ENCODE data around the gene DECR2.
"Not testable (repeated sequence)": the region's sequence is repeated elsewhere in the genome, so short reads cannot be mapped to it uniquely, and the experiment has no call there.

Gene DECR2

DNA sequence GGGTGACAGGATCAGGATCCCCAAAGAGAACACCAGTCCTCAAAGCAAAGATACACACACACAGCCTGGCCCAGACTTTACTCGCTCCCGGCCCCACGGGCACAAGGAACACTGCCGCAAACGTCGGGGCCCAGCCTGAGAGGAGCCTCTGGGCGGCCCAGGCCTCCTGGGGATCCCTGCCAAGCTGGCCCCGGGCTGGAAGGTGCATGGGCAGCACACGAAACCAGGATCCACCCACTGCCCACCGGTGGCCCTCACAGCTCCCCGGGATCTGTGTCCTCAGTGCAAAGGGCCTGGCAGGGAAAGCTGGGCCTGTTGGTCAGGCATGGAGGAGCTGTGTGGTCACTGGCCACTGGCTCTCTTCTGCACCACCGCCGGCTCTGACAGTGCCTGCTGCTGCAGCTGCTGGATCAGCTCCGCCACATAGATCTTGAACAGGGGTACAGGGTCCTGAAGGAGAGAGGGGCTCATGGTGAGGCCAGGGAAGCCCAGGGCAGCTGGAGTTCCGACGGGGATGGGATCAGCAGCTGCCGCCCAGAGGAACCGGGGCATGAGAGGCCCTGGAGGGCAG, 34.3 kb upstream of the DECR2 start:
- no peak for DNase-seq (ENCODE audit: low read depth, low spot score)

DNA sequence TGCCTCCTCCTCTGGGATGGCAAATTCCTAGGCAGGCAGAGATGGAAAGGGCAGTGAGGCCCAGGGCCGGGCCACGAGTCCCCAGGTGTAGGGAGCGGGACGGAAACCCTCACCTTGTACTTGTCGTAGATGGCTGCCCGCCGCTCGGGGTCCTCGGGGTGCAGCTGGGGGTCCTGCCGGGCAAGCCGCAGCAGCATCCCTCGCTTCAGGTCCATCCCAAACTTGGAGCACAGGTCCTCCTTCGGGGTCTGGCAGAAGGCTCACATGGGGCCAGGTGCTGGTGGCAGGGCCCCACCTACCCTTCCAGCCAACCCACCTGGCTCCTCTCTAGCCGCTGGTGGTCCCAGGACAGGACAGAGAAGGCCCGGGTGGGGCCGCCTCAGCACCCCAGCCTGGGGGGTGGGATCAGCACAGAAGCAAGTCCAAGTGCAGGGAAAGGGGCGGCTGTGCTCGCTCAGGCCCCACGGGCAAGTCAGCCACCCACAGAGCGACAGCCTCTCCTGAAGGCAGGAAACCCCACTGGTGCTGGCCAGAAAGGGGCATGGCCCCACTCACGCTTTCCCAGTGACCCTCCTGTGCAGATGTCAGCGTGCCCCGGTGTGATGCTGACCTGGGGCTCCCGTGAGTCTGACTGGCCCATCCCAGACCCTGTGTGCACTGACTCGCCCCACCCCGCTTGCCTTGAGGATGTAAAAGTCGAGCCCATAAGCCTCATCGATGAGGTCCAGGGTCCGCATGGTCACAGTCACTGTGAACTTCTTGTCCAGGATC, 33.1 kb upstream of the DECR2 start:
- no peak for DNase-seq (ENCODE audit: low read depth, low spot score)

DNA sequence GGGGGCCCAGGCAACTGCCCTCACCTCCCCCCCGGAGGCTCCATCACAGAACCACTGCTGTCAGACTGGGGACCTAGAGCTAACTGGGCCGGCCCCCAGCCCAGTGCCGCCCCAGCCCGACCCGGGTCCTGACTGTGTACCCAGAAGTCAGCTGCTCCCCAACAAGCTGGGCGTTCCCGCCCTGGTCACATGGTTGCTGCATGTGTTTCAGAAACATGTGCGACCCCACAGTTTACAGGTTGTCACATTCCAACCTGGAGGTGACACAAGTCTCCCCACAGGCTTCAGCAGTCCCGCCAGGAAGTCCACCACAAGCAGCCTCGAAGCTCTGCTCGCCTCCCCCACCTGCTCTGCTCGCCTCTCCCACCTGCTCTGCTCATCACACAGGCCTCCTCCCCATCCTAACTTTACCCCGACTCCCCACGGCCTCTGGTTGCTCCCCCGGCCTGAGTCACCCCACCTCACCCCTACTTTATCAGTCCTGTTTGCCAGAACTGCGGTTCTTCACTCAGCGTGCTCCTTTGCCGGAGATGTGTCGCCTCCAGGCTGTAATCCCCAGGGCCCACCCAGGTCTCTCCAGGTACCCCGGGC, 32.3 kb upstream of the DECR2 start:
- no peak for DNase-seq (ENCODE audit: low read depth, low spot score)

DNA sequence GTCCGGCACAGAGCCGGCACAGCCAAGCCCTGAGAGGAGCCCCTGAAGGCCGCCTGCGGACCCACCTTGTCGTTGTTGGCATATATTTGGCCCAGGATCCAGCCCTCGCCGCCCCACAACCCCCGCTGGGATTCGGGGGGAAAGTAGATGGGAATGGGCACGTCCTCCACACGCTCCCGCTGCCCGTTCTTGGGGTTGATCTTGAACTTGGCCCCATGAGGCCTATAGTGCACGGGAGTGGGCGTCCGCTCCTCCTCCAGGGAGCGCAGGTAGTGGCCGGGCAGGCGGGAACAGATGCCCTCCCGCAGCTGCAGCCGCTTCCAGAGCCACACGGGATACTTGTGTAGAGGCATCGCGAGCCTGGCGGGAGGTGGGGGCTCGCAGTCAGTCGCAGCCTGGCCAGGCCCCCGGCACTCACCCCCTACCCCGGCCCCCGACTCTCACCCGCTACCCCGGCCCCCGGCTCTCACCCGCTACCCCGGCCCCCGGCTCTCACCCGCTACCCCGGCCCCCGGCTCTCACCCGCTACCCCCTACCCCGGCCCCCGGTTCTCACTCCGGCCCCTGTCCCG, 31.7 kb upstream of the DECR2 start:
- no peak for DNase-seq (ENCODE audit: low read depth, low spot score)

DNA sequence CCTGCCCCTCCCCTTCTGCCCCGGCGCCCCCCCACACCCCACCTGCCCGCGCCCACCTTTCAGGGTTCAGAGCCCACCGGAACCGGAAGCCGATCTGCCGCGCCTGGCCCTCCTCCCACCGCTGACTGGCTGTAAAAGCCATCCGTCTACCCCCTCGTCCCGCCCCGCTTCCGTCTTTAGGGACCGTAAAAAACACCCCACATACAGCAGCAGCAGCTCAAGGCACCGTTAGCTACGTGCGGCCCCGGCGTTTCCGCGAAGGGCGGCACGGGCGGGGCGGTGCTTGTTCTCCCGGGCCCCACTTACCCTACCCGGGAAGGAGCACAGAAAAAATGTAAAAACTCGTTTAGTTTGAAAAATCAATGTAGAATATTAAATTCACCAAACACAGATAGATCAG, 31.2 kb upstream of the DECR2 start, which contains the start of gene MRPL28:
Gene MRPL28 (minus strand): TSS at position 96 of the 400 bp plus-strand sequence. CDS start 320 bp downstream, outside the sequence.
- DNase-seq (ENCODE audit: low read depth, low spot score) = peak; percentile 90

DNA sequence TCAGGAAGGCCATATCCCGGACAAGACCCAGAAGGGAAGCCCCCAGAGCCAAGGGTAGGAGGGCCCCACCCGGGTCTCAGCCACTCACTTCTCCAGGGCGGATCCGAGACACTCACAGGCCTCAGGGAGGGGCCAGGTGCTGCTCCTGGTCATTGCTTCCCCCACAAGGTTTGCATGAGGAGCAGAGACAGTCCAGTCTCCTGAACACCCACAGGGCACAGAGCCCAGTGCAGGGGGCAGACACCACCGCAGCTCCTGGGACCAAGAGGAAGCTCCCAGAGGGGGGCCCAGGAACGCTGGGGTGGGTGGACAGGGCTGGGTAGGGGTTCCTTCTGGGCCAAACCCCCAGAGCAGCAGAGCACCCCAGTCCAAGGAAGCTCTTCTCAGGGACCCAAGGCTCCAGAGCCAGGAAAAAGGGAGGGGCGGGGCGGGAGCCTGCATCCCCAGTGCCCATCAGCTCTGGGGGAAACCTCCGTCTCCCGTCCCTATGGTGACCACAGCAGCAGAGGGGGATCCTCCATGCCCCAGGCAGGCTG, 30.6 kb upstream of the DECR2 start:
- no peak for DNase-seq (ENCODE audit: low read depth, low spot score)

DNA sequence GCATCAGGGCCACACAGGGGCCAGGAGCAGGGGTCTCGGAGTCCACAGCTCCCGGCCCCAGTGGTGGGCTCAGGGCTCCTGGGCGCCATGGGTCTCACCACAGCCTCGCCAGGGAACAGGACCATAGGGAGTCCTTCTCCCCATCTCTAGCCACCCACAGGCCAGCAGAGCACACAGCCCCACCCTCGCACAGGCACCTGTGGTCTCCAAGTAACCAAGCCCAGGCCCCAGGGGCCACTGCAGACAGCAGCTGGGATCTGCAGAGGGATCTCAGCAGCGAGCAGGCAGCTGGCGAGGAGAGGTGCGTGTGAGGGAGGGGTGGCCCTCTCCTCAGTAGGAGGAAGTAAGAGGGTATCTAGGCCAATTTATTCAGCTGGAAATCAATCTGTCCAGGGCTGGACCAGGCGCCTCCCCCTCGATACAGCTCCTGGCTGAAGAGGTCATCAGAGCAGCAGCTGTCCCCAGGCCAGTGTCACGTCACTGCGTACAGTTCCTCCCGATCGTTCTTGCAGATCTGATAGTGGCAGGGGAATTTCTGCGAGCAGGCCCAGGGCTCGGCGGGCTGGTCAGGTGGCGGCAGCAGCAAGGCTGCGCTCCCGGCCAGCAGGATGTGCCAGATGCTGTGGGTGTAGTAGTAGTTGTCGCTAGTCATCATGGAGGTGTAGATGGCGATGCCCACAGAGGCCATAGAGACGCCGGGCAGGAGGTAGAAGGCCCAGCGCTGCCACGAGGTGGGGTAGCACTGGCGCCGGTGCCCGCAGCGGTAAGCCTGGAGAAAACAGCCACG, 30.0 kb upstream of the DECR2 start:
- DNase-seq (ENCODE audit: low read depth, low spot score) = no peak

DNA sequence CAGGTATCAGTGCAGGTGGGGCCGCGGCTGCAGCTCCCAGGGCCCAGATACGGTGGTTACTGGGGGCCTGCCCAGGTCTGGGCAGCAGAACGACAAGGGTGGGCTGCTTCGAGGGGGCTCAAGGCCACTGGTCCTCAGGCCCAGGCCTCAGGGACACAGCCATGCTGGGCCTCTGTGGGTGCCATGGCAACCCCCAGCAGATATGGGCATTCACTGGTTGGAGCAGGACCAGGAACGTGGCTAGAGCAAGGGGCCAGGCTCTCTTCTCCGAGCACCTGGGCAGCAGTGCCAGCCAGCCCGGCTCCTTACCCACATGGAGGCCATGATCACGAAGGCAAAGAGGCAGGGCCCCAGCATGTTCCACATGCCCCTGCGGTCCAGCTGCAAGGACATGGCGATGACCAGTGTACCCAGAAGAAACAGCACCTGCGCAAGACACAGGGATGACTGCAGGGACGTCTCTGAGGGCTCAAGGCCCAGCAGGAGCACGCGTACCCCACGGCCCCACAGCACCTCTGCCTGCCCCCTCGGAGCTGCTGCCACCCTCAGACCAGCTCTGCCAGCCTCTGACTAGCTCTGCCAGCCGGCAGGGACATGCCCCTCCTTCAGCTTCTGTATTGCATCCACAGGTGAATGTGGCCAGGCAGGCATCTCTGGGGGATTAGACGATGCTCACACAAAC, 29.2 kb upstream of the DECR2 start:
- no peak for DNase-seq (ENCODE audit: low read depth, low spot score)

DNA sequence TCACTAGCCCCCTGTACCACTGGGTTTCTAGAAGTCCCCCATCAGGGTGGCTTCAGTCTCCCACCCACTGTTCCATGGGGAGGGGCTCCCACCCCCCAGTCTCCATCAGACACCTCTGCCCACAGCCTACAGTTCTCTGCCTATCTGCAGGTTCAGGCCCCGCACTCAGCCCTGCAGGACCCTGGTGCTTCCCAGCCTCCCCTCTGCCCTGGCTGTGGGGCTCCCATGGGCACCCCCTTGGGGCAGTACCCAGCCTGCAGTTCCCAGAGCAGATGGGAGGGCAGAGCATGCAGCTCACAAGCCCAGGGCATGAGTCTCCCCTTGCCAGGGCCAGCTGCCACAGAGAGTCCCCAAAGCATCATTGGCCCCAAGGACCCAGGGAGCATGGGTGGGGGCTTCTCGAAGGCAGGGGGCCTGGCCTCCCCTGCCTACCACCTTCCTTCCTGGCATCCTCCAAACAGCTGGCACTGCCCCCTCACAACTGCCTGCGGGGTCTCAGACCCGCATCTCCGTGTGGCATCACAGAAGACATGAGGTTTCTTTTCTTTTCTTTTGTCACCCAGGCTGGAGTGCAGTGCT, 28.6 kb upstream of the DECR2 start:
- DNase-seq (ENCODE audit: low read depth, low spot score) = no peak

DNA sequence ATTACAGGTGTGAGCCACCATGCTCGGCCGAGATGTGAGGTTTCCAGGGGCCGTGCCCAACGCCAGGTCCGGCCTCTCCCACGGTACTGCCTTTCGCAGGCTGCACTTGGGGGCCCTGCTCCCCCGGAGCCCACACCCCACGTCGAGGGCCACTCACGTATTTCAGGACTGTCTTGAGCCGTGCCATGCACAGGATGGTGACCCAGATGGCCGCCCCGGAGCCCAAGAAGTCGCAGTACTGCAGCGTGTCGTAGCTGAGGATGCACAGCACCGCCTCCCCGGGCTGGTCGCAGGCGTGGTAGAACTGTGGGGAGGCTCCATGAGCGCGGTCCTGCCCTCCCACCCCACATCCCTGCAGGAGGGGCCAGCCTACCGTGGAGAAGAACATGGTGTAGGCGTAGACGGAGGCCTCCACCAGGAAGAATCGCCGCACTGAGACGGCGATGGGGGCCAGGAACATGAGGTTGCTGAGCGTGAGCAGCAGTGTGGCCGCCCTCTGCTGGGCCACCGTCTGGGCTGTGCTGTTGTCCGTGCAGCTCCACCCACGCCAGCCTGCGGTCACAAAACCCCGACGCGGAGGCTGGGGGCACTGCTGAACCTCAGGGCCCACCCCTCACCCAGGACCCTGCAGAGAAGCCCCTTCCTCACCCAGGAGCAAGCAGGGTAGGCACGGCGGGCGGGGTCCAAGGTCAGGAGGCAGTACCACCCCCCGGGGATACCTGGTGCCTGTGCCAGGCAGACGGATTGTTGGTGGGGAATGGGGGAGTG, 27.7 kb upstream of the DECR2 start:
- no peak for DNase-seq (ENCODE audit: low read depth, low spot score)

DNA sequence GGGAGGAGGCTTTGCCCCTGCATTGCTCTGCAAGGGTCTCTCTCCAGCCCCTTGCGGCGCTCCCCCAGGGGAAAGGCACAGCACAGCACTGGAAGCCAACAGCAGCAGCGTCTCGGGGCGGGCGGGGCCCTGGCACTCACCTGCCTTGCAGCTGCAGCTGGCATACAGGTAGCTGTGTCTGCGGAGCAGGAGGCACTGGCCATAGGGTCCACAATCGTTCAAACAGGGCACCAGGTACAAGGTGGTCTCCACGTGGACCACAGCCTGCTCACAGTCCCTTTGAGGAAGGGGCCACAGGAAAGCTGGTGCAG, 27.1 kb upstream of the DECR2 start:
- DNase-seq (ENCODE audit: low read depth, low spot score) = no peak

DNA sequence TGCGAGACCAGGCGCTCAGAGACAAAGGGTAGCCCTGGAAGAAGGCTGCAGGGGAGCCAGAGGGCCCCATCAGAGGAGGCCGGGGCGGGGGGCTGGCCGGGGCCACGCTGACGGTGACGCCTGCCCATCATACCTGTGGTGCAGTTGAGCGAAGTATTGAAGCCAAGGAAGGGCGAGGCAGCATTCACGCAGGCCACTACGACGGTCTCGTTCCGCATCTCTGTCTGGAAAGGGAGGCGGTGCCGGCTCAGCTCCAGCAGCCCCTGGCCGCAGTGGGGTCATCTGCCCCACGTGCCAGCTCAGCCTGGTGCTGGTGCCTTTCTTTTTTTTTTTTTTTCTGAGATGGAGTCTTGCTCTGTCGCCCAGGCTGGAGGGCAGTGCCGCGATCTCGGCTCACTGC, 26.5 kb upstream of the DECR2 start:
- DNase-seq (ENCODE audit: low read depth, low spot score) = no peak

DNA sequence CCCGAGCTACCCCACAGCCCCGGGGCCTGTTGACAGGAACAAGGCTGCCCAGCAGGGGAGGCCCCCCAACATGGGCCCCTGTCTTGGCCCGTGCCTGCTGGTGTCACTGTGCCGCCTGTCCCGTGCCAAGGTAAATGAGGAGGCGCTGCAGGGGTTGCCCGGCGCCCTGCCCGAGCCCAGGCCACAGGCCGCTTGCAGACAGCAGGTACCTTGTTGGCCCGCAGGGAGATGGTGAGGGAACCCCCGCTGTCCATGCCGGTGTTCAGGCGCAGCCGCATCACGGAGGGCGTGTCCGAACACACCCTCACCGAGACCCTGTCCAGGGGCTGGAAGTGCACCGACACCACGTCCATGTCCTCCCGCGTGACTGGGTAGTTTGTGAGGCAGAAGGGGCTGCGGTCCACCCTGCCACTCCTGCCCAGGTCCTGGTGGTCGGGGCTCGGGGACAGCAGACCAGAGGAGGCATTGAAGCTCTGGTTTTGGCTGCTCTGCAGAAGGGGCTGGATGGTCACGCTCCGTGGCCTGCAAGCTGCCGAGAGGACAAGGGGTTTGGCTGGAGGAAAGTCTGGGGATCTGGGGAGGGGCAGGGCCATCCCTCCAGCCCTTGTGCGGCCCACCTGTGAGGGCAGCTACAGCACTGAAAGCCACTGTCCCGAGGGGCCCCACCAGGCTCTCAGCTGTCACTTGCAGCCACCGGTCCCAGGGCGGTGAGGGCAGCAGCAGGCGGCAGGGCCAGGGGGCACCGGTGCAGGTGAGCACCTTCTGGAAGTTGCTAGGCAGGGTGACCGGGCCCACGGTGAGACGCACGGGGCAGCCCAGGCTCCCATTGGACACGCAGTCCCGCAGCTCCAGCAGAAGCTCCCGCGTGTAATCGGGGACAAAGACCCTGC, 25.5 kb upstream of the DECR2 start:
- no peak for DNase-seq (ENCODE audit: low read depth, low spot score)

DNA sequence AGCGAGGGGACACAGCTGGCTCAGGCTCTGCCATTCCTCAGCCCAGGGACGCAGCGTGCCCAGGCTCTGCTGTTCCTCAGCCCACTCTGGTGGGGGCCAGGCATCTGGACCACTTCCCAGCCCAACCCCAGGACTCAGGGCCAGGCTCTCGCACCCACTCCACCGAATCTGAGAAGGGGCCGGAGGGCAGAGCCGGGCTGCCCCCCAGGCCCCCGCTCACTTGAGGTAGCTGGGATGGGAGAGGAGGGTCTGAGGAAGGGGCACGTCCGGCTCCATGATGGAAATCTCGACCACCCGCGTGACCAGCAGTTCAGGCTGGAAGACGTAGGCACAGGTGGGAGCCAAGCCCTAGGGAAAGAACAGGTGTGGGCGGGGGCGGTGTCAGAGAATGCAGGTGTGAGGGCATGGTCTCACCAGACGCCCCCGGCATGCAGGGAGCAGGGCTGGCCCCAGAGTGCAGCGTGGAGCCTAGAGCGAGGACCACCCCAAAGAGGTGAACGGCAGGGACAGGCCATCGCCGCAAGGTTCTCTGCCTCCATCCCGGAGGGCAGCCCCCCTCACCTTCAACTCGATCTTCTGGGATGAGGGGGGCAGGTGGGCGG, 24.8 kb upstream of the DECR2 start:
- no peak for DNase-seq (ENCODE audit: low read depth, low spot score)

DNA sequence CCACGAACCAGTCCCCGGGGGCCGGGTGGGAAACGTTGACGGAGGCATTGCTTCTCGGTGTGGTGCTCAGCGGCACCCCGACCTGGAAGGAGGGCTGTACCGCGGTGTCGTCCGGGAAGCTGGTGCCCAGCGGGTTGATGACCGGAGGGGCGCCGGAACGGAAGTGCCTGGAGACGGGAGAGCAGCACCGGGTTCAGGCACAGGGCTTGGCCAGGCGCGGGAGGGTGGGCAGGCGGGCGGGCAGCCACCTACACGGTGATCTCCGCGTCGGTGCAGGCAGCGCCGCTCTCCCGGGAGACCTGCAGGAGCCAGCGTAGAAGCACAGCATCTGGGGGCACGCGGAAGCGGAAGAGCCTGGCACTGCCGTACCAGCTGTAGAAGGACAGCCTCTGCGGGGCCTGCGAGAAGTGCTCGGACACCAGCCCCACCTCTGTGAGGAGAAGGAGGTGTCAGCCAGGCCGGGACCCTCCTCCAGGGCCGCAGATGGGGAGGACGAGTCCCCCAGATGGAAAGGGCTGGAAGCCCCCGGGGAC, 24.2 kb upstream of the DECR2 start:
- no peak for DNase-seq (ENCODE audit: low read depth, low spot score)

DNA sequence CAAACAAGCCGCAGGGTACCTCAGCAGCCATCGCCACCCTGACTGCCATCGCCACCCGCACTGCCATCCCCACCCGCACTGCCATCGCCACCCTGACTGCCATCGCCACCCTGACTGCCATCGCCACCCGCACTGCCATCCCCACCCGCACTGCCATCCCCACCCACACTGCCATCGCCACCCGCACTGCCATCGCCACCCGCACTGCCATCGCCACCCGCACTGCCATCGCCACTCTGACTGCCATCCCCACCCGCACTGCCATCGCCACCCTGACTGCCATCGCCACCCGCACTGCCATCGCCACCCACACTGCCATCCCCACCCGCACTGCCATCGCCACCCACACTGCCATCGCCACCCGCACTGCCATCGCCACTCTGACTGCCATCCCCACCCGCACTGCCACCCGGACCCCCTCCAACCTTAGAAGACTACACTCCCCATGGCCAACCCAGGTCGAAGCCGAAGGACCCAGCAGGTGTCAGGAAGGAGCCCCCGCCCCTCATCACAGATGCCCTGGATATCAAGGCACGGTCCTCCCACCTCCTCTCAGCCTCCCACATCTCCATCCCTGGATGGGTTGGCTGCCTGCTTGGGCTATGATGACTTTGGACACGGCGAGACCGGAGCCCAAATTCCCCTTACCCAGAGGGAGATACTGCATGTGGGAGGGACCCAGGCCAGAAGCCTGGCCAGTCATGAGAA, 23.4 kb upstream of the DECR2 start:
- DNase-seq (ENCODE audit: low read depth, low spot score) = not testable (repeated sequence)

DNA sequence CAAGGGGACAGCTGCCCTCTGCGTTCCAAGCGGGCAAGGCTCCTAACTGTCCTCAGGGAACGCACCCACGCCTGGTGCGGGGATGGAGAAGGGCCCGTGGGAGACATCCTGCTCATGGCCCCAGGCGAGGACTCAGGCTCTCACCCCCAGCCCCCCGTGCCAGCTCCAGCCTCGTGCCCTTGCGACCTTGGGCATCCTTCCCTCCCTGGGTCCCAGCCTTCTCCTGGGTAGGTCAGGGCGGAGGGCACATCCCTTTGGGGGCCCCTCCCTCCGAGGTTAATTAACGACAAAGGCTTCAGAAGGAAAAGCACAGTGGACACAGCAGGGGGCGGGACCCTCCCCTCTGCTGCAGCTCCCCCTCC, 22.9 kb upstream of the DECR2 start:
- no peak for DNase-seq (ENCODE audit: low read depth, low spot score)
